HS-27A (cell line): ENCODE data around the gene ERC2.
A peak's percentile ranks its signal among the peaks of the same experiment; 100 is the strongest.

ENCODE experiments used
- DNase-seq: peaks from one replicate; pipeline ENCODE4 v3.0.0-alpha.2; 2012; ENCODE audit warnings: low read depth, missing footprints

Gene ERC2

DNA sequence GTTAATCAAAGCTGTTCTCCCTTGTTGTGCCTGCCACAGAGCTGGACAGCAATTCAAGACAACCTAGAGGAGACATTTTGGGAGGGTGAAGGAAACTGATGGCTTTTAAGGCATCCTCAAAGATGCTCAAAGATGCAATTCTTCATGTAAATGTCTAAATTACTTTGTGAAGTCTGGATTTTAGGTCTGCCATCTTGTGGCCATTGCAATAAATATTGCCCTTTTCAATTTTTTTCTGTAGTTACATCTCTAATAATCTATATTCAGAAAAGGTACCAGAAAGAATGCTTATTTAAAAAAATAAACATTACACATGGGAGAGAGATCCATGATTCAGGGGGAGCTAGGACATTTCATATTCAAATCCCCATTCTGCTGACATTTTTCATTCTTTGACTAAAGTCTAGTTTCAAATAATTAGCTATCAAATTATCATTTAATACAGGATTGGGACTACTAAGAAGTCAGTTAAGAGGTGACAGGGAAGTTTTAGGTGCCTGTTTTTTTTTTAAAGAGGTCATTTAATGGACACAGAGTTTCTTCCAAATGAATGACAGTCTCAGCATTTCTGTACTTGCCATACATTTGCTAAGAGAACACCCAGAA is 721.4 kb downstream of the ERC2 start:
- no peak for DNase-seq

DNA sequence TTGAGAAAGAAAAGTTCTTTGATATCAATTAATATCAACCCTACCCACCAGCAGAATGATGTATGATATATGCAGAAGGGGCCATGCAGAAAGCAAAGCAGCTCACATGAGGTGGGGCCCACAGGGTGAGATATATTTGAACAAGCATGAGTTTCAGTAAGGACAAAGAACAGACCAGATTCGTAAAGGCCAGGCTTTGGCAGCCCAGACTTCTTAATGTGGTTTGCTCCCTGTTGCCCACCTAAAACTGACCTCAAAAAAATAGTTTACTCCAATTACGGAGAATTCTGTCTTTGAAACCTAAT is 725.5 kb downstream of the ERC2 start:
- no peak for DNase-seq

DNA sequence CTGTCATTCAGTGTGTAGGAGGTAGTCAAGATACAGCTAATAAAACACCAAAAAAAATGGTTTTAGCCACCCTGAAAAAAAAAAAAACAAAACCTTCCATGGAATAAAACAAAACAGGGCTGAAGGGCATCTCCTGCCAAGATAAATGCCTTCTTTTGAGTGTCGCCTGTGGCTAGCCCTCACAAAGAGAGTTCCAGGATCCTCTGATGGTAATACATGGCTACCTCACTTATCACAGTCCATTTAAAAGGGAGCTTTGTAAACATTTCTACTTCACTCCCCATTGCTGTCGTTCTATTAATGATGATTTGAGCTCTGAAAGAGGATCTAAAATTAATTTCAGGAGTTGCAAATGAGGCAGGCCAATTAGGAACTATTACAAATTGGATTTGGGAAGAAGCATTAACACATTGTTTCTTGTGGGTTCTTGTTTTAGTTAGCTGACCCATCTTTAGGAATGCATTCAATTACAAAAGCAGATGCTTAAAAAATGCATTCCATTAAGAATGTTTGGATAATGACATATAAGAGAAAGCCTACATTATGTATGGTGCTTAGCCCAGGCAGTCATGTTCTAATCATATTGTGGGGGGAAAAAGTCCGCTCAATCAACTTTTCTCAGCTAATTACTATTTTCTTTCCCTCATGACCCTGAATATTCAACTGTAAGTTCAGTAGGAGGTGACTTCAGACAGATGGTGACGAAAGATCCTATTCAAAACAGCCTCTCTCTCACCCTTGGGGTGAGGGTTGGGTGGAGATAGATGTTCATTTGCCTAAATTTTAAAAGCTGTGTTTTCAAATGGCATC is 726.0 kb downstream of the ERC2 start:
- no peak for DNase-seq

DNA sequence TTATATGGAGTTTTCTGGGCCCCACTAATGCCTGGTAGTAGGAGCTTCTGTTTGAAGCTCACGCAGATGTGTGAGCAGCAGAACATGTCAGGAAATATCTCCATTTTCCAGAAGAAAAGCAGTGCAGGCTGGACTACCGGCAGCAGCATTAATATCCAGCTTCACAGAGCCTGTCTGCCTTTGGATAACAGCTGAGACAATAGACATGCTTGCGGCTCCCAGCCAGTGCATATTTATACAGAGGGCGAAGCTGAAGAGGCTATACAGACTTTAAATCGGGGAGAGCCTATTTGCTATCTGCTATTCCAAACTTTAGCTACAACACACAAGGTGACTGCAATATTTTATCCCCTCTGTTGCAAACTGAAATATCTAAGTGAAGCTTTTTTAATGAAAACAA is 731.1 kb downstream of the ERC2 start:
- DNase-seq, result no peak

DNA sequence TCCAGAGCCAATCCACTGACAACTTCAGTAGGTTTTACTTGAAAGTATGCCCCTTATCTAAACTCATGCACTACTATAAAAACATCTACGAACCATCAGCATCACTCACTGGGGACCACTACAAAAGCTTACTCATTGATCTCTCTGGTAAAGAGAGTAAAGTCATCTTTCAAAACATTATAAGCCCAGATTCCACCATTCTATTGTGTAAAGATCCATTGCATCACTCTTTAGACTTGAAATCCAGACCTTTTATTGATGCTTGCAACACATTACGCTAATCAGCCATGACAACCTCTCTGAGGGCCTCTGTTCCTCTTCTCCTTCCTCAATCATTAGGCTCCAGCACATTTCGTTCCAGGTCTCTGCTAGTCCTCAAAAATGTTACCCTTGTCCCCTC is 732.3 kb downstream of the ERC2 start:
- DNase-seq, result no peak

DNA sequence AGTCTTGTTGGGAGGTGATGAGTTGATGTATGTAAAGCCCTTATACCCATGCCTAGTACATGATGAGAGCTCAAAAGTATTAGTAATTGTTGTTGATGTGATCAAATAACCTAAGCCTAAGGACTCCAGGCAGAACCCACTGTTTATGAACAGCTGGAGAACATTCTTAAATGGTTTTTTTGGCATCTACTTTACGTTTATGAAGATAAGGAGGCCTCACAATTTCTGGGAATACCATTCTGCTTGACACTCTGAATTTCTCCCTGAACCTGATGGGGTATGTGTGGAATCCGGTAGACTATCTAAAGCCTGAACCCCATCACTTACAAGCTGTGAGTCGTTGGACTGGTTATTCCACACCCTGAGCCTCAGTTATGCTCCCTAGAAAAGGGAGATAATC is 736.5 kb downstream of the ERC2 start:
- DNase-seq, result no peak

DNA sequence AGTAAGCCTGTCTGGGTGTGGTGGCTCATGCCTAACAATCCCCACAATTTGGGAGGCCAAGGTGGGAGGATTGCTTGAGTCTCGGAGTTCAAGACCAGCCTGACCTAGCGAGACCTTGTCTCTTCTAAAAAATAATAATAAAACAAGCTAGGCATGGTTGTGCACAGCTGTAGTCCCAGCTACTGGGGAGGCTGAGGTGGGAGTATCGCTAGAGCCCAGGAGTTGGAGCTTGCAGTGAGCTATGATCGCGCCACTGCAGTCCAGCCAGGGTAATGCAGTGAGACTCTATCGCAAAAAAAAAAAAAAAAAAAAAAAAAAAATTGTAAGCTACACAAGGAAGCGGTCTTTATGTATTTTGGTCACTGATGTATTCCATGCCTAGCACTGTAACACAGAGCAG is 738.7 kb downstream of the ERC2 start:
- DNase-seq, result no peak

DNA sequence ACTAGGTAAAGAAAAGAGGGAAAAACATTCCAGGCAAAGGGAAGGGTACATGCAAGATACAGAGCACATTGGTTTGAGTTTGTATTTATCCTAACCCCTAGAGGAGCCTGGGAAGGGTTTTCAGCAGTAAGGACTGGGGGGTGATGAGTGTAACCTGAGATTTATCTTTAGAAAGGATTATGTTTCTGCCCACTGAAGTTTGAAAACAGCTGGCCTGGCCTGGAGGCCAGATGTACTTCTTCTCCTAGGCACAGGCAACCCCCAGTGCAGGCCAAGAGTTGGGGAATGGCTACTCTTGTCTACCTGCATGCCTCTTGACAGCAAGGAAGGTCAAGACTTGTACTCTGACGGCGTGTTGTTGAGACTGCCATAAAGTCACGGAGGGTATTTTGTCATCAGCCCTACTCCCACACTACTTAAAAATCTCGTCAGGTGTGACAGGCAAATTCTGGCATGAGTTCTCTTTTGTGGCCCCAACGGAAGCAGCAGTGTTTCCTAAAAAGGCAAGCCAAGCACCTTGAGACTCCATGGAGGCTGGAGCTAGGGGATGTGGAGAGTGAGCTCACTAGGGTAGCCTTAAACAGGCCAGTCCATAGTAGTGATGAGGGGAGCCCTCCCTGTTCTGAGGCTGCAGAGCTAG is 739.7 kb downstream of the ERC2 start:
- DNase-seq, result no peak

DNA sequence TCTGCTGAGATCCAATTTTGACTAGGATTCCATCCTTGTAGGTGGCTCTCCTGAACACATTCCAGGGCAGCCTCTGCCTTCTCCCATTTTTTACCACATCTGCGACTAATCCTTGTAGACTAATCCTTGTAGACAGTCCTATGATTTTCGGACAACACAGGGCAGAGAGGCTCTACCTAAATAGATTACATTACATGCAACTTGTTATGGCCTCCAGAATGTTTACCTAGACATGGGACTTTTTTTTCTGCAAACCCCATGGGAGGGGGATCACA is 741.8 kb downstream of the ERC2 start:
- no peak for DNase-seq

DNA sequence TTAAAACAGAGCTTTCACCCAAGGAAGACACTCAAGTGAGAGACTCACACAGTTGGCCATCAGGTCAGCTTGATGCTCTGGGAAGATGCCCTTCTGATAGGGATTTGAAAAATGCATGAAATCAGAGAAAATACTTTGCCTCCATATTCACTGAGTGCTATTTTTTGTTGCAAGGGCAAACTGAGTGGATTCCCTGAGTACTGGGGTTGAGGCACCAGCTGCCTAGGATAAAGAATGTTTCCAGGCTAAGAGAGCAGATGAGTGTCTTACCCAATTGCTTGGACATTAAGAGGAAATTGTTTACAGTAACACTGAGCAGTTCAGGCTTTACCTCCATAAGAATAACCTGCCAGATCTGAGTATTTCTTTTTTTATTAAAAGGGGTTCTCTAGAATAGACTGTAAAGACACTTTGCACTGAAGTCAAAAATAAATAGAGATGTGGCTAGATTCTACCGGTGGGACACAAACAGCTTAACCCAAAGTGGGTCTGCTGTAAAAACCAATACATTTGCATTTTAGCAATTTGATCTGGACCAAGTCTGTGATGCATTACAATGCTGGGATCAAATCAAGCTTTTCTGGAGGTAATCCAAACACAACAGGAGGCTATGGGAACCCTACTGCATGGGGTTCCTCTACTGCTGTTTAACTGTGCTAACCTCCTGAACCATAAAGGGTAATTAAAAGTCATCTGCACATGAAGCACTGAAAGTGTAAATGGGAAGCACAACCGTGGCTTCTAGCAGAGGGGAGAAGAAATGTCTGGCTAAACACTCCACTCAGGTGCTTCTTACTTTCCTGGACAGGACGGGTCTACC is 742.4 kb downstream of the ERC2 start:
- DNase-seq, result no peak

DNA sequence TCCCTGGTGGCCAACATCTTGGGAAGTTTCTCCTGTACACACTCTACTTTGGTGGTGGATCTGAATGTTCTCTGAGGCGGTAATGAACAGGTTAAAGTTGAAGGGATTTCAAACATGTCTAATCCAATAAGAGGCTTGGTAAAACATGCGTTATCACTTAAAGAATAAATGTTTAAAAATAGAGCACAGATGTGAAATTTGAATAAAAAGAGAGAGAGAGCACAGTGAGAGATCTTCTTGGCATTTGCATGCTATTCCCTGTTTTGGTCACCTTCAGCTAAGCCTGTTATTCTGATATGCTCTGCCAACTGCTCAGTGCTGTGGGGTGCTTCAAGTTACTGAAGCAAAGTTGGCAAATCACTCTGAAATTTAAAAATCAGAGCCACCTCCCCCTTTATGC is 743.4 kb downstream of the ERC2 start:
- no peak for DNase-seq

DNA sequence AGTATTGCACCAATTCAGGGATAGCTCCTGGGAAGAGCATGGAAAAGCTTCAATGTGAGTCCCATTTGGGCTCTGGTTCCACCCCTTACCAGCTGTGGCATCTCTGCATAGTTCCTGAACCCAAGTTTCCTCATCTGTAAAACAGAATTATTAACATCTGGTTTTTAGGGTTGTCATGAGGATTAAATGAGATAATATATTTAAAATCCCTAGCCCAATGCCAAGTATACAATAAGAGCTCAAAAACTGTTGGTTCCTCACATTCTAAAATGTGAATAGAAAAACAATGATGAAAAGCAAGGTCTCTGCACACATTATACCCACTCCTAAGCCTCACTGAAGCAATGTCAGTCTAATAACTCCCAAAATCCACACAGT is 743.9 kb downstream of the ERC2 start:
- no peak for DNase-seq

DNA sequence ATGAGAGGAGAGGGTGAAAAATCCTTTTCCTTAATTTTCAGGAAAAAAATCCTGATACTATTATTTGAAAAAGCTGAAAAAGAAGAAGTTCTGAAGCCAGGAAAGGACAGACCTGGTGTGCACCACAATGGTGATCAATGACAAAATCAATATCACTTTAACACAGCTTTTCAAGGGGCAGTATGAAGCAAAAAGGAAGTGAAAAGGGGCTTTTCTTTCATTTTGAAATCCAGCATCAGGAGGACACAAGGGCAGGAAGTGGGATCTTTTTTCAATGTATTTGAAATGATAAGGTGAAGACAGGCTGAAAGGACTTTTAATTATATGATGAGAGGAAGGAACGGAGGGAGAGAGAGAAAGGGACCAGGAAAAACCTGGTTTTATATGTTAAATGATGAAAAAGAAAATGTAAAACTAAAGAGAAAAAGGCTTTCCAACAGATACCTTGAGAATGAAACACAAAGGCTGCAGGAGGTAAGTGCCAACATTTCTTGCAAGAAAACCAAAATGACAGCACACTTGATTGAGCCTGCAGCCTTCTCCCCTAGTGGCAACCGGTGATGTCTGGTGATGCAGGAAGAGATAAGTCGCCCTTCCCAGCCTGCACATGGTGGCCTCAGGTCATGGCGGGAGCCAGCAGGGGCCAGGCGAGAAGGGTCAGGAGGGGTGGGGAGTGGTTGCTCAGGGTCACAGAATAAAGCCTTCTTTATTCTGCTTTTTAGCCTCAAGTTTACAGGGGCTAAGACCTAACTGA is 744.4 kb downstream of the ERC2 start:
- DNase-seq, result no peak

DNA sequence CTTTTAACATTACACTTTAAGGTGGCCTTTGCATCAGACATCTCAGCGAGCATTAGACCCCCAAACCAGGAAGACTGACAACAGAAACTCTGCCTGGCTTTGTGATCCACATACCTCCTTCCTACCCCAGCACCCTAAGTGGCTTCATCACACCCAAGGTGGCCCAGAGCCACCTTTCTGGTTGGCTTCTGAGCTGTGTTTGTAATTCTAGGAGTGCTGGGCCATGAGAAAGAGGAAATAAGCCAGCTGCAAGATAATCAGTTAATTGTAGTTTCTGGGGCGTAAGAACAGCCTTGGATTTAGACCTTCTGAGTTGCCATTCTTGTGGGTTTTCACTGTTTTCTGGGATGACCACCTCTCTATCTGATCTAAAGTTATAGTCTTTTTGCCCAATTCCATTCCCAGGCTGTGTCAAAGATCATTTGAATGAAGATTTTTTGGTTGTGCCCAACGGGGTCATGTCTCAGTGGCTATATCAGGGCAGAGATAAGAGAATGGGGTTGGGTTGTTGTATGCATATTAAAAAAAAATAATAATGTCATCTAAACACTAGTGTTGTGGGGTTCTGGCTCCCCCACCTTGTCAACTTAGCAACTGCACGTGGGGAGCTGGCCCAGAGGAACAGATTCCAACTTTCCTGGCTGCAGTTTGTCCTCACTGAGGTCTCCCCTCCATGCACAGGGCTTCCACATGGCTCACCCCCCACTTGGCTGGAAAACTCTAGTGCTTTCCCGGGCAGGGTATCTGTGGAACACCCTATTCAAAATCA is 746.4 kb downstream of the ERC2 start:
- no peak for DNase-seq

DNA sequence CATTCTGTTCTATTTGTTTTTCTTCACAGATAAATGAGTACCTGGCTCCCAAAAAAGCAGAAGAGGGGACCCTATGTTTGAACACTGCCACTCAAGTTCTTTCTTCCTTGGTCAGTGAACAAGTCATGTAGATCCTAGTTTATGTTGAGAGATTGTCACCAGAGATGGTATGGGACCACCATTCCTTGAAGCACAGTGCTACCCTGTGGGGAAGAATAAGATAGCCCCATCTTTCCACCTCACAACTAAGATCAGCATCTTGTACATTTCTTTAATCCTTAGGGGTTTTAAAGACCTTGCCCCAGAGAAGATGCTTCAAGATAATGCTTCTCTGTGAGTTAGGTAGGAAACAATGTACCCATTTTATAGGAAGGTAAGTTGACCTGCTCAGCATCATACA is 747.7 kb downstream of the ERC2 start:
- no peak for DNase-seq

DNA sequence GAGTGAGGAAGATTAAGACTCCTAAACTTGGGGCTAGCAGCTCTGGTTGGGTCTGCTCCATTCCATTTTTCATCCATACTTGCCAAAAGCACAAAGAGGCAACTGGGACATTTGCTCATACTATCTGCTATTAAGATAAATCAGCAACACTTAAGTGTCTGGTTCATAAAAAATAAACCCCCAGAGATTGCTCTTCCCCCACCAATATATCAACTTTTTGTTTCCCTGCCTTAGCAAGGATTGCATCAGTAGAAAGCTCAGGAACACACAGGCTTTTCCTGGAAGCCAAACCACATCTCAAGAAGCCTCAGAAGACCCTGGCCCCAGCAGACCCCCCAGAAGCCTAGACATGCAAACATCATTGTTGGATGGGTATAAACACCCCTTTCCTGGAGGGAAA is 748.8 kb downstream of the ERC2 start:
- DNase-seq, result no peak

DNA sequence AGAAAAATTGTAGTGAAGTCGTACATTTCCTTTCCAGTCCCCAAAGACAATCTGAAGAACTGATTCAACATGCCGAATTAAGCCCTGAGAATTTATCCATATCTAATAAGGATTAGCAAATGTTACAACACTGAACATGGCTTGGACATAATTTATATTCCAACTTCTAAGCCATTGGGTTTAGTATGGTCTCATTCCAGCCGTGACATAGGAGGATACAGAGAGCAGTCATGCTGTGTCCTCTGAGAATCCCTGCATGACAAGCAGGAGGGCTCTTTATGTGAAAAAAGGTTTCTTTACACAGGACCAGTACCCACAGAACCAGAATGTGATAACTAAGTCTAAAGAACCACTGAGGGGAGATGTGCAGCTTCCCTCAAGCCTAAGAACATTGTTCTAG is 749.3 kb downstream of the ERC2 start:
- DNase-seq, result no peak

DNA sequence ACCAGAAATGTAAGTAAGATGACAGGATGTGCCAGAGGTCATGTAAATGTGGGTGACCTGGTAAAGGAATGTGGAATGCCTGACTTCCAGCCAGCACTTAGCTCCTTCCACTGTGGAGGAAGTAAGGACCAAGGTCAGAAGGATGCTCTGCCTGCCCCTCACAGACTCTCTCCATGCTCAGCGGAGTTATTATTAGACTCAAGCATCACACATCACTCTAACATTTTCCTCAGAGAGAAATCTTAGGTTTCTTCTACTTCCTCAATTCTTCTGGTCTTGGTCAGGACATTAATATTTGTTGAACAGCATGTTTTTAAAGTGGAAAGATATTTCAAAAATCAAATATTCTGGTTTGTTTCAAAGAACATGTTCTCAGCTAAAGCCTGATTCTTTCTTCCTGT is 749.7 kb downstream of the ERC2 start:
- peak; percentile 54 for DNase-seq

DNA sequence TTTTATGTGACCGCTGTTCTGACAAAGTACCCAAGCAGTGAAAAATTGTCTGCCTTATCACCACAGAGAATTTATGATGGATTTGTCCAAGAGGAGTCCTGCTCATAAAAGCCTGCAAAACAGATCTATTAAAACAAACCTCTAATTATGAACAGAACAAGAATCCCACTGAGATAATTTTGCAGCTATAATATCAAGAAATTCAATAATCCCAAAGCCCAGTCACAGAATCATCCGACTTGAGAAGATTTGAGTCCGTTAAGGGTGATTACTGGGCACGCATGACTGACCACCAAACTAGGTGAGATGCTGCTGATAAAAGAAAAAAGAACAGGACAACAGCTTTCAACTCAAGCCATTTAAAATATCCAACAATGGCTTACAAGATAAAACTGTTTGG is 750.2 kb downstream of the ERC2 start:
- no peak for DNase-seq

DNA sequence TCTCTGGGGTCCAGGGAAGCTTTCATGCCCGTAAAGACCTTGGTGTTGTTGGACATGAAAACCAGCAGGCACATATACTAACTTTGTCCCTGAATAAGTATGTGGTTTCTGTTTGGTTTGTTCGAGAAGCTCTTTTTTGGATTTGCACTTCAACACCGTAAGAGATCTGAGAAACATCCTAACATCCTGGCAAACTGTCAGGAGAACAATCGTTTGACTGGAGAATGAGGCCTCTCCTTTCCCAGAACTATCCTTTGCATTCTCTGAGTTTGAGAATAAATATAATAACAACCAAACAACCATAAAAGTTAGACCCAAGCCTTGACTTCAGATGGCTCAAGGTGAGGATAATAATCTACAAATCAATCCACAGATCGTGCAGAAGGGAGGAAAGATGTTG is 750.8 kb downstream of the ERC2 start:
- no peak for DNase-seq

DNA sequence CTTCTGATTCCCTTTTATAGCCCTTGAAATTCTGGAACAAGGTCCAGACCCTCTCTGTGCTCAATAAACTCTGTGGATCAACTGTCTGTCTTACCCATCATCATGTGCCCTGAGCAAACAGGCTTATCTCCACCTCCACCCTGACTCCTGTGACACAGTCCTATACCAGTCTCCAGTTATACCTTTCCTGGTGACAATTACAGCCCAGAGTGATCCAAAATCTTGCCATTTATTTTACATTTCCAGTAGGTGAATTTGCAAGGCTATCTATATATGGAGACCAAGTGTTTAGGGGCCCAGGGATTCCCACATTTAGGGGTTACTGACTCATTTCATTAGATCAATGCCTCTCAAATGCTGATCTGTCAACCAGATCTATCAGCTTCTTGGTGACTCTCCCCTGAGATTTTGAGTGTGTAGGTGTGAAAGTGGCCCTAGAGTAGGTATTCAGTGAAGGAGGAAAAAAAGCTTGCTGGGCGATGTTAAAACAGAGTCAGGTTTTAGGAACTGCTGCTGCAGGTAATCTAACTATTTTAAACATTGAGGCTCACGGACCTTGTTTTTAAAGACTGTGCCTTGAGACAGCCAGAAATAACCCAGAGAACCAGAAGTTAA is 751.5 kb downstream of the ERC2 start:
- no peak for DNase-seq
